Raji (cell line): Measurements from ENCODE around the gene MNX1.

Experiments
- POLR2A ChIP-seq: IDR thresholded peaks from 2 replicates; pipeline ENCODE4 v1.6.1; 2011; ENCODE audit warnings: low read depth, low read length, control low read depth; ENCODE audit not compliant: insufficient read depth

MNX1 gene

DNA sequence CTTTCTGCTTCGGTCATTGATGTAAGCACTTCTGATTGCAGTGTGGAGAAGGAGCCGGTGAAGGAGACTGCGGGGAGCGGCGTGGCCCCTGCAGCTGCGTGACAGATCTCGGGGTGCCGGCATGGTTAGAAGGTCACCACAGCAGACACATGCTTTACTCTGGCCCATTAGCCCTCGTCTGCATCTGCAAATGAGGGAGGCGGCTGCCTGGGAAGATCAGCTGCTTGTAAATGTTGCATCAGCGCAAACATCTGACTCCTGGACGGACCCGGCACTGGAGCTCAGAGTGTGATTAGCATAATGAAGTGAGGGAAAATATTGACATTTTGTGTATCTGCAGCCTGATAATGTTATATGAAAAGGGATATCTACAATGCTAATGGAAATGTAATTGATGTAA is 30.5 kb upstream of the MNX1 start:
- no peak for TF ChIP-seq POLR2A

DNA sequence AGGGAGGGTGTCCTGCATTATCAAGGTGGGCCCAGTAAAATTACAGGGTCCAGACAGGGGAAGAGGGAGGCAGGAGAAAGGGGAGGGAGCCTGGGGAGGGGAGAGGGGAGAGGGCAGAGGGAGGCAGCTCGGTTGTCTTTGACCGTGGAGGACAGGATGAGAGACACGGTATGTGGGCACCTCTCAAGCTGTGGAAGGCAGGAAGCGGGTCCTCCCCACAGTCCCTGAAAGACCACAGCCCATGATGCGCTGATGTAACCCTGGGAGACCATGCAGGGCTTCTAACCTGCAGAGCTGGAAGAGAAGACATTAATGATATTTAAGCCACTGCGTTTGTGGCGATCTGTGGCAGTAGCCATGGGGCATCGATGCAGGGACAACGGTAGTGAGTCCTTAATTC is 27.2 kb upstream of the MNX1 start:
- no peak for TF ChIP-seq POLR2A

DNA sequence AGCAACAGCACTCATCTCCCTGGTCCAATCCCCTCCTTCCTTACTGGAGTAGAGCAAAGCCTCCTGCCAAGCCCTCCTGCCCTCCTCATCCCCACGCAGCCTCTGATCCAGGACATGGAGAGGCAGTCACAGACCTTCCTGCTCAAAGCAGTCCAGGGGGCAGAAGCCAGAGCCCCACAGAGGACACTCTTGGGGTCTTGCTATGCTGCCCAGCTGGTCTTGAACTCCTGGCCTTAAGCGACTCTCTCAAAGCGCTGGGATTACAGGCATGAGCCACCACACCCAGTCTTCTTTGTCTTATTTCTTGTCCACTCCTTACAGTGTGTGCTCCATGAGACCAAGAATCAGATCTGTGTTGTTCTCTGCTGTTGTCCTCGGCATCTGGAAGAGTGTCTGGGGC is 26.6 kb upstream of the MNX1 start:
- no peak for TF ChIP-seq POLR2A

DNA sequence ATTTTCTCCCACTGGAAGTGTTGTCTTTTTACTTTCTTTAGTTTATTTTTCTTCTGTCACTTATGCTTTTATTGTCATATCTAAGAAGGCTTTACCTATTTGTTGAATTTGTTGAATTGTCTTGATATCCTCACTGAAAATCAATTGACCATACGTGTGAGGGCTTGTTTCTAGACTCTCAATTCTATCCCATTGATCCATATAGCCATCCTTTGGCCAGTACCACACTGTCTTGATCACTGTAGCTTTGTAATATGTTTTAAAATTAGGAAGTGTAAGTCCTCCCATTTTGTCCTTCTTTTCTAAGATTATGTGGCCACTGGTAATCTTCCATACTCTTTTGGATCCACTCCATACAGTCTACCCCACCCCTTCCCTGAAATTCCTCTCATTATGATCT is 25.5 kb upstream of the MNX1 start:
- no peak for TF ChIP-seq POLR2A

DNA sequence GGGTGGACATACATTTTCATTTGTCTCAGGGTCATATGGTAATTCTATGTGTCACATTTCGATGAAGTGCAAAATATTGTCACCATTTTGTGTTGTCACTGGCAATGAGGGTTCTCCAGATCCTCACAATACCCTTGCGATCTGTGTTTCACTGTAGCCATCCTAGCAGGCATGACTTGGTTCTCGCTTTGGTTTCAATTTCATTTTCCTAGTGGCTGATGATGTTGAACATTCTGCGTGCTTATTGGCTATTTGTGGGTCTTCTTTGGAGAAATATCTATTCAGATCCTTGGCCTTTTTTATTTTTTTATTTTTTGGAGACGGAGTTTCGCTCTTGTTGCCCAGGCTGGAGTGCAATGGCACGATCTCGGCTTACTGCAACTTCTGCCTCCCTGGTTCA is 24.8 kb upstream of the MNX1 start:
- TF ChIP-seq POLR2A = no peak

DNA sequence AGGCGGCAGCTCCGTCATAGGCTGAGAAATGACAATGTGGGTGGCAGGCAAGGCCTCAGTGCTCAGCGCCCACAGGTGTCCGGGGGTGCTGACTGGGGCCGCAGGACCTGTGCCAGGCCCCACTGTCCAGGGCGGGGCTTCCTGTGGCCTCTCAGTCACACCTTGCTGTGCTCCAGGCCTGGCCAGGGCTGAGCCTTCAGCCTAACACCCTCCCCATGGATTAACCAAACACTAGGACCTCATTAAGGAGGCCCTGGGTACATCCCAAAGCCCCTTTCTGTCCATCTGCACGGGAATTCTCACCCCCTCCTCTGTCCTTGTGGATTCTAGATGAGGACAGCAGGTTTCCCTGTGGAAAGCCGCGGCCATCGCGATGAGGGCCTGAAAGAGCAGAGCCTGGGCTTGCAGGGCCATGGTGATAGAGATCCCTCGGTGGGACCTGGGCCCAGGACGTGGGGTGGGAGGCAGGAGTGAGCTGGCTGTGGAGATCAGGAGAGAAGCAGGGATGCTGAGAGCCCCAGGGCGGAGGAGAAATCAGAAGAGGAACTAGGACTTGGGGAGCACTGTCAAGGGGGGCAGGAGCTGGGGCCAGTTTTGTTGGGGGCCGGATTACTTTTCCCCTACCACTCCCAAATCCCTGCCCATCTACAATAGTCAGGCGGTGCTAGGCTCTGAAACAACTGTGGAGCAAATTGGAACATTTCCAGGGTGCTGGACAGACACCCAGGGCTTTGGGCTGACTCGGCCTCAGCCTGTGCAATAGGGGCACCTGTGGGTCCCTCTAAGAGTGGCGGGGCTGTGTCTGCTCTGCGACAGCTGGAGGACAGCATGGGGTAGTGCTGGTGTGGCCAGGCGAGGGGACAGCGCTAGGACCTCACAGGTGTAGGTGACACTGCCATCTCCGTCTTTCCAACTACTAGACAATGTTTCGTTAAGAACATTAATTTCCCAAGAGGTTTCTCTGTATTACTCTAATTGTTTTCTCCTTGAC is 23.3 kb upstream of the MNX1 start:
- TF ChIP-seq POLR2A = no peak

DNA sequence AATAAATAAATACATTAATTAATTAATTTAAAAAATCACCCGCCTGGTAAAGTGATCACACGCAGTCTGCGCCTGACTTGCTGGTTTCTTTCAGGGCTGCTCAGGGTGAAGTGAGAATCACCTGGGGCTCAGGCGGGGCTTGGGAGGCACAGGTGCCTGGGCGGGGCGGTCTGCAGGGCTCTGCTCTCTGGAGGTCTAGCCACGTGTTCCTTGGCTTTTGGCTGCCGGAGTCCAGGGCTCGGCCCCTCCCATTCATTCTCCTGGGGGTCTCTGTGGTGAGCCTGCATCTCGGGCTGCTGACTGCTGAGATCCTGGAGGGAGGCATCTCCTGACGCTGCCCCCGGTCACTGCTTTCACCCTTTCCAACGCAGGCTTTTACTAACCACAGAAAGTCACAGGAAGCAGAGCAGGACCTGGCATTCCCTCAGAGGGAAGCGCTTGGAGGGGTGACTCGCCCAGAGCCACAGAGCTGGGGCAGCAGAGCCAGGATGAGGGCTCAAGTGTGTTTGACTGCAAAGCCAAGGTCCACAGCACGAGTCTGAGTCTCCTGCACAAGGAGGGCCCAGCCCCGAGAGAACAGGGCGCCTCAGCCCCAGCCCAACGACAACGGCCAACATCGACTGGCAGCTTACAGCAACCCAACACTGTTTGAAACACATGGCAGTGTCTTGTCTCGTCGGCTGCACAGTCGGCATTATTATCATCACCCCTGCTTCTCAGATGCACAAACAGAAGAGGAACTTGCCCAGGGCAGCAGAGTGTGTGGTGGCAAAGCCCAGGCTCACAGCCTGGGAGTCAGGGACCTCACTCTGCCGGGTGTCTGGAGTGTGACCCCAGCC is 22.4 kb upstream of the MNX1 start:
- no peak for TF ChIP-seq POLR2A

DNA sequence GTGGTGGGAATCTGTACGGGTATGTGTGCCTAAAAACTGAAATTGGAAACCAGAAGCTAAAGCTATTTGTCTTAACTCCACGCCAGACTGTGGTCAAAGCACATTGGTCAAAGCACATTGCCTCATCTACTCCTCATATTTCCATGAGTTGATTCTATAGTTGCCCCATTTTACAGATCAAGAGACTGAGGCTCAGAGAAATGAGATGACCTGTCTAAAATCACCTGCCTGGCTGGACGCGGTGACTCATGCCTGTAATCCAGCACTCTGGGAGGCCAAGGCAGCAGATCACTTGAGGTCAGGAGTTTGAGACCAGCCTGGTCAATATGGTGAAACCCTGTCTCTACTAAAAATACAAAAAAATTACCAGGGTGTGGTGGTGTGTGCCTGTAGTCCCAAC is 21.7 kb upstream of the MNX1 start:
- no peak for TF ChIP-seq POLR2A

DNA sequence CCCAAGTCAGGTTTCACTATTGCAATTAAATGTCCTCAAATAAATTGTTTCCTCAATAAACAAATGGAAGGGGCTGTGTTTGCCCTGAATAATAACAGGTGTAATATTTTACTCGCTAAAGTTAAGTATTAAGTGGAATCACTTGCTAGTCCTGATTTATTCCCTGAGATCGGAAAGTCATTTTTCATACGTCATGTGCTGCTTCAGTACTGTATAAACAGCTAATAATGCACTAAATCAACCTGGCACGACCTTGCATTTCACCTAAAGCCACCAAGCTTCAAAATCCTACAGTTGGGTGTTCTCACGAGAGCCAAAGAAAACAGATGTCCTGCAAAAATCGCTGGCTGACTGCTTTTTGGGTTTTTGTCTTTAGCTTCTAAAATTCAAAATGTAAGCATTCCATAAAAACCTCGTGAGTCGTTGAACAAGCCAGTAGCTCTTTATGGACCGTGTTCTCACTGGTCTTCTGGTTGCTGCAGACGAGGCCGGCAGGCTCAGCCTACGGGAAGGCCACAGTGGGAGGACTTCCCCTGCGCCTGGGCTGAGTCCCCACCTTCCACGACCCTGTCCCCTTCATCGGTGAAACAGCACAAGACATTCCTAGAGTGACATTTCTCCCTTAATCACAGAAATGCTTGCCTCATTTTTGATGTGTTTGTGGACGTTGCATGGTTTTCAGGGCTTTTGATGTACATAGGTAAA is 17.9 kb upstream of the MNX1 start:
- TF ChIP-seq POLR2A = no peak

DNA sequence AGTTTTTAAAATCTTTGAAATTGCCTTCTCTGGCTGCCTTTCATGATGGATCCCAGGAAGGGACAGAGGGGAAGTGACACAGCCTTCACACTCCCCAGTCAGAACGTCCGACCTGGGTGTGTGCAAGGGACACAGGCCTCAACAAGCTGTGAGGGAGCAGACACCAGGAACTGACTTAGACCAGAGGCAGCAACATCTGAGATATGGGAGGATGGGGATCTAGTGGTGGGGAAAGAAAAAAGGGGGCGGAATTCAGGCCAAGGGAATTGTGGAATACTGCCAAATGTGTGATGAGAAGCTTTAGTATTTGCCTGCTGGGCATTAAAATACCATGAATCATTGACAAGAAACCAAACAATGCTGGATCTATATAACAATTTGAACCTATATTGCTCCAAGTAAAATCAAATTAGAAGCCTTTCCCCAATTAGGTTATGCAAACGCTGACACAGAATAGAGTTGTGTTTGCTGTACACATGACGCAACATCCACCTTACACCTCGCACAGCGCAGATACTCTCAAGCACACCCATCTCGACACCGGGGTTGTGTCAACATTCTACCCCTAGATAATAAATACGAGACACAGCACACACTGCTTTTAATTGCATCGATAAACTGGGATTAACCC is 17.2 kb upstream of the MNX1 start:
- TF ChIP-seq POLR2A = no peak

DNA sequence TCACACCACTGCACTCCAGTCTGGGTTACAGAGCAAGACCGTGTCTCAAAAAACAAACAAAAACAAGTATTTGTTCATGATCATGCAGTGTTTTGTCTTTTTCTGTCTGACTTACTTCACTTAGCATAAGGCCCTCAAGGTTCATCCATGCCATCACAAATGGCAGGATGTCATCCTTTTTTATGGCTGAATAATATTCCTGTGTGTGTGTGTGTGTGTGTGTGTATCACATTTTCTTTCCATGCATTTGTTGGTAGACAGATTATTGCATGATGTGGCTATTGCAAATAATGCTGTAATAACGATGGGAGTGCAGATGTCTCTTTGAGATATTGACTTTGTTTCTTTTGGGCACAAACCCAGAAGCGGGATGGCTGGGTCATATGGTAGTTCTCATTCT is 14.3 kb upstream of the MNX1 start:
- TF ChIP-seq POLR2A = no peak

DNA sequence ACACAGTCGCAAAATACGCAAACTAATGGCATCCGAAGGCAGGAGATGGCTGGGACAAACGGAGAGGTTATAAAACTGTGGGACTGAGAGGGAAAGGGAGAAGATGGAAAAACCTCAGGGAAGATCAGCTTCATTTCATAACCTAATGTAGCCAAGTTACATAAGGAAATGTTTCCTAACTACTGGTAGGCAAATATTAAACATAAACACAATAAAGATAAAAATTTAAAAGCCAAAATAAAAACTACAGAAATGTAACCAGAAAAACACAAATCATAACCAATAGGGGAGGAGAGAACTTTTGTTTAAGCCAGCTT is 13.1 kb upstream of the MNX1 start:
- TF ChIP-seq POLR2A = no peak

DNA sequence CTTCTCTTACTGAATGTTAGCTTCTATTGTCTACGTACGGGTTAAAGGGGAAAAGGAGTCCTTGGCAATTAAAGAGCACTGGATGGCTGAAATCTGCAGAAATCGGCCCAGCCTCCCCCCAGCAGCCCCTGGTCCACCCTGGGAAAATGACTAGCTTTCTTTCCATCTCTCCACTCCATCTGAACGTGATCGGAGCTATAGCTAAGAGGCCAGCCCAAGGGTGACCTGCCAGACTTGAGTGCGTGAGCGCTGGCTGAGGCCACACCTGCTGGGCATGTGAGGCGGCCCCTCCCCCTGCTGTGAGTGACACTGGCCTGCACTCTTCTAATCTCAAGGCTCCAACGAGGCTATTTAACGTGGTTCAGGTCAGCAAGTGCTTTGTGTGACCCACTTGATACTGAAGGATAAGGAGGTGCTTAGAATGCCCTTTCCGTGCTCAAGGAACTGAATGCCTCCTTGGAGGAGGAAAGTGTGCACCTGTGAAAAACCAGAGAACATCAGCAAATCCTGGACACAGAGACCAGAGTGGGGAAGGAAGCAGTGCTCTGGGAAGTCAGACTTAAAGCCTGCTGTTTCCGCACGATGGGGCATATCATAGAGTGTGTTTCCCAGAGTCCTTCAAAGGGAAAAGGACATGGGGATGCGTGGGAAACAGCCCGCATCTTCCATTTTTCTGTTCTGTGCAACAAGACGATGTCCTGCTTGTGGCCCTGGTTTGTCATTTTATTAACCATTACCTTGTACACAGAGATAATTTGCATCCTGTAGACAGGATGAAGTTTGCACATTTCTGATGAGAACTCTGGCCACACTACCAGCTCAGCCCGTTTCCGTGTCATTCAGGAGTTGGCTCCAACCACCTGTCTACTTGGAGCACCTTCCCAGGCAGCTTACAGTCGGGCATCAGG is 12.5 kb upstream of the MNX1 start:
- no peak for TF ChIP-seq POLR2A
